ENCODE measurements around the gene CARM1.

- TF ChIP-seq CTCF (IDR thresholded peaks at IDR 0.05): no peak
- no peak for TF ChIP-seq POLR2A (IDR thresholded peaks at IDR 0.05)
Measured at GRCh38 chr19:10962863-10963262, 91.5 kb downstream of the CARM1 start.

All from thyroid gland (tissue), 4 donors.